Measurements from ENCODE around the gene RETN.
A peak's percentile ranks its signal among the peaks of the same experiment; 100 is the strongest.

The RETN gene

DNA sequence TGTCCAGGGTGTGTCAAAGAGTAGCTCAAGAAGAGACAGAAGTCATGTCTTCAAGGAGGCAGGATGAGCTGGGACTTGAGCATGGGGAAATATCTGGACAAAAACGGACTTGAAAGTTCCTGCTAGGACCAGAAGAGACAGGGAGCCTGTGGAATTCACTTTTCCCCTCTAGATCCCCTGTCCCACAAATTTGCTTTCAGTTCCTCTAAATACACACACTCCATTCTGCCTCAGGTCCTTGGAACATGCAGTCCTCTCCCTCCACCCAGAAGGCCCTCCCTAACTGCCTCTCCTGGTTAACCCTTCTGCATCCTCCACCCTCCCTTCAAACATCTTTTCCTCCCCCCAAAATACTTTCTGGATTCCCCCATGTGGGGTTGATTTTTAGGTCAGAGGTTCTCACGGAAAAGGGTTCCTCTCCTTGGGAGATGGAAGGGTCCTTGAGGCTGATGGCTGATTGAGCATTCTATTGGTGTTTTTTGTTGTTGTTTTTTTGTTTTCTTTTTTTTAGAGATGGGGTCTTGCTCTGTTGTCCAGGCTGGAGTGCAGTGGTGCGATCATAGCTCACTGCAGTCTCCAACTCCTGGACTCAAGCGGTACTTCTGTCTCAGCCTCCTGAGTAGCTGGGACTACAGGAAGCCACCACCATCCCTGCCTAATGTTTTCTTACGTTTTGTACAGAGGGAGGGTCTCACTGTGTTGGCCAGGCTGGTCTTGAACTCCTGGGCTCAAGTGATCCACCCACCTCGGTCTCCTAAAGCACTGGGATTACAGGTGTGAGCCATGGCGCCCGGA lies 6.9 kb upstream of the RETN start:
- no peak for DNase-seq

DNA sequence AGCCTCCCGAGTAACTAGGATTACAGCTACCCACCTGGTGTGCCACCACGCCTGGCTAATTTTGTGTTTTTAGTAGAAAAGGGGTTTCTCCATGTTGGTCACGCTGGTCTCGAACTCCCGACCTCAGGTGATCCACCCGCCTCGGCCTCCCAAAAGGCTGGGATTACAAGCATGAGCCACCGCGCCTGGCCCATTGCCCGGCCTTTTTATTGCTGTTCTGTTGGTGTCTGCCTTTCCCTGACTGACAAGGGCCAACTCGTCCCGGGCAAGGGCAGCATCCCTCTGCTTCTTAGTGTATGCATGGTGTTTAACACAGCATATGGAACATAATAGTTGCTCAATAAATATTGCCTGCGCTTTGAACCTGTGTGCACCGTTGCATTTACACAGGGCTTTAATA lies 6.2 kb upstream of the RETN start:
- no peak for DNase-seq

DNA sequence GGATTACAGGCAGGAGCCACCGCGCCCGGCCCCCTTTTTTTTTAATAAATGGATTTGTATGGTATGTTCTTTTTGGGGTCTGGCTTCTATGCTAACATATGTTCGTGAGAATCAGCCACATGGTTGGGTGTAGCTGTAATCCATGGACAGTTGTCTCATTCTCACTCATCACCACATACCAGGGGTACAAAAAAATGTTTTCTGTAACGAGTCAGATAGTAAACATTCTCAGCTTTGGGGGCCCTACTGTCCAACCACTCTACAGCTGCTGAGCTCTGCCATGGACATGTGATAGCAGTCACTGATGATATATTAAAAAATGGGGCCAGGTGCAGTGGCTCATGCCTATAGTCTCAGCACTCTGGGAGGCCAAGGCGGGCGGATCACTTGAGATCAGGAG lies 5.1 kb upstream of the RETN start:
- DNase-seq = no peak

DNA sequence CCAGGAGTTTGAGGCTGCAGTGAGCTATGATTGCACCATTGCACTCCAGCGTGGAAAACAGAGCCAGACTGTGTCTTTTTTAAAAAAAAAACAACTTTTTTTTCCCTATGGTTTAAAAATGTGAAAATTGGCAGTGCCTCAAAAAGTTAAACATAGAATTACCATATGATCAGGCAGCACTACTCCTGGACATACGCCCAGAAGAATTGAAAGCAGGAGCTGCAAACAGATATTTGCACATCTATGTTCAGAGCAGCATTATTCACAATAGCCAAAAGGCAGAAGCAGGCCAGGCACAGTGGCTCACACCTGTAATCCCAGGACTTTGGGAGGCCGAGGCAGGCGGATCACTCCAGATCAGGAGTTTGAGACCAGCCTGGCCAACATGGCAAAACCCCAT lies 3.8 kb upstream of the RETN start:
- no peak for DNase-seq

DNA sequence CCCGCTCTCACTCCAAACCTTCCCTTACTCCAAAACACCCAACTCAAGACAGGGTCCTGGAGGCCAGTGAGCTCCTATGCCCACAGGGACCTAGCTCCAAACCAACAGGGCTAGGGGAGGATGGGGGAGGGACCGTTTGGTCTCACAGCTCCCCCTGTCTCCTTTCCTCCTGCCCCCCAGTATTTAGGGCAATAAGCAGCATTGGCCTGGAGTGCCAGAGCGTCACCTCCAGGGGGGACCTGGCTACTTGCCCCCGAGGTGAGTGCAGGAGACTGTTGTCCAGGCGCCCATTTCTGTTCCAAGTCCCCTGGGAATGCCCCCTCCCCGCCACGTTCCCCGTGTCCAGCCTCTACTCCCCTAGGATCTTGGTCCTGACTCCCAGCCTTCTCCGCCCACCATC lies 792 bp downstream of the RETN start:
- no peak for DNase-seq

DNA sequence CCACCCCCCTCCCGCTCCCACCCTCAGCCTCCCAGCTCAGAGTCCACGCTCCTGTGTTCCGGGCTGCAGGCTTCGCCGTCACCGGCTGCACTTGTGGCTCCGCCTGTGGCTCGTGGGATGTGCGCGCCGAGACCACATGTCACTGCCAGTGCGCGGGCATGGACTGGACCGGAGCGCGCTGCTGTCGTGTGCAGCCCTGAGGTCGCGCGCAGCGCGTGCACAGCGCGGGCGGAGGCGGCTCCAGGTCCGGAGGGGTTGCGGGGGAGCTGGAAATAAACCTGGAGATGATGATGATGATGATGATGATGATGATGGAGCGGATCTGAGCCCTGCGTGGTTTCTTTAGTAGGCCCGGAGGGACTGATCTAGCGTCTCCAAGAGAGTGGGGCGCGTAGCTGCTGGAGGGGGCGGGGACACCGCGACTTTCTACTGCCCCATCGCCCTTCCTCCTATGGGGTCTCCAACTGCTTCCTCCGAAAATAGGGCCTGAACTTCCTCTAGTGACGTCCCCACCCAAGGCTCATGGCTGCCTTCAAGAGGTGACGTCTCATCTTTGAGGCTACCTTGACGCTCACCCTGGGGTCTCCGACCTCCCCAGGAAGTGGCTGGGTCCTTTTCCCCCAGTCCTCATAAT lies 1.4 kb downstream of the RETN start:
- DNase-seq = peak; percentile 79

DNA sequence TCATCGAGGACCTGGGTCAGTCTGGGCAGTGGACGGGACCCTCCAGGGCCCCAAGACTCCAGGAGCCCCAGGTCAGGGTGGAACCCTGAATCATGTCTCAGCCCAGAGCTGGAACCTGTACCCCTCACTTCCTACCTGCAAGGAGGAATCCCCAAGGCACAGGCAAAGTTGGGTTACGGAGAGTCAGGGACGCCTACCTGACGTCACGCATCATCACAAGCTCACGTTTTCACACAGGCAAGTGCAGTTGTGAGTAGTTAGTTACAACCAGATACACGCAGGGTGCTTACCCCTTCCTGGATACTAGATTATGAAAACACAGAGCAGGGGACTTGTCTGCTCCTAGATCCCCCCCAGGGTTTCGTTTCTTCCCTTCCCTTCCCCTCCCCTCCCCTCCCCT lies 1.9 kb downstream of the RETN start:
- DNase-seq = no peak

DNA sequence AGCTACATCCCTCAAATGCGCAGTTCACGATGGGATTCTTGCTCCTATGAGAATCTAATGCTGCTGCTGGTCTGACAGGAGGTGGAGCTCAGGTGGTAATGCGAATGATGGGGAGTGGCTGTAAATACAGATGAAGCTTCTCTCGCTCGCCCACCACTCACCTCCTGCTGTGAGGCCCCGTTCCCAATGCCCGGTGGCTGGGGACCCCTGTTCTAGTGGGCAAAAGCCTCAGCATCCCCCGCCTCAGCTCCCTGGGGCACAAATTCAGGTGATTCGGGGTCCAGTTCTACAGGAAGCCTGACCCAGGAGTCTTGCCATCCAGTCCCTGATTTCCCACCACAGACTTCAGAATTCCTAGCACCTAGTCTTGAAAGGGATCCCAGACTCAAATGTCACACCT lies 3.7 kb downstream of the RETN start:
- DNase-seq = no peak

DNA sequence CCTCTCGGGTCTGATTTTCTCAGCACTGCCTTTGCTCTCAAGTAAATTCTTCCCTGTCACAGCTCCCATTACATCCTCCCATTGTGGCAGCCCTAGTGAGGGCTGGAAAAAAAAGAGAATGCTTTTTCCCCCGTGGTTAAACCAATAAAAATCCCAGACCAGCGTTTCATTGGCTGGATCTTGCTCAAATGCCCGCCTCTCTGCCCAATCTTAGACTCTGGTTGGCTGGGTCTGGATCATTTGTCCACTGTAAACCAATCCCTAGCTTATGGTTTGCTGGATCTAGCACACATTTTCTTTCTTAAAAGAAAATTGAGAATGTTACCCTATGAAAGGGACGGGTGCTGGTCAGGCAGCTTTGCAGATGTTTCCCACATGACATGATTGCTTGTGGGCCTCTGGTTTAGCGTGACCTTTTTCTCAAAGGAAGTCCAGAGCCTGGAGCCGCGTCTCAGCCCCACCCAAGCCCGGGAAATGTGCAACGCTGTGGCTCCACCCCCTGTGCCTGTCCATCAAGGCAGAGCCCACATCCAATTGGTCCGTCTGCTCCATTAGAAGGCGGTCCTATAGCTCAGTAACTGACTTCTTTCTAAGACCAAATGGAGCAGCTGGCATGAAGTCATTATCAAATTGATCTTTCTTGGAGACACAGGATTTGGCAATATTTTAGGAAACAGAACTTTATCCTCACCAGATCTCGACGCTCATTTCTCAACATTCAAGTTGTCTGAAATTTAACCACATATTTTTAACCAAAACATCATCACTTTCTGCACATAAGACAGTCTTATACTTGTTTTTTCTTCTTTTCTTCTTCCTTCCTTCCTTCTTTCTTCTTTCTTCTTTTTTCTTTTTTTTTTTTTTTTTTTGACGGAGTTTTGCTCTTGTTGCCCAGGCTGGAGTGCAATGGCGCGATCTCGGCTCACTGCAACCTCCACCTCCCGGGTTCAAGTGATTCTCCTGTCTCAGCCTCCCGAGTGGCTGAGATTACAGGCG lies 5.5 kb downstream of the RETN start:
- DNase-seq = peak; percentile 64

DNA sequence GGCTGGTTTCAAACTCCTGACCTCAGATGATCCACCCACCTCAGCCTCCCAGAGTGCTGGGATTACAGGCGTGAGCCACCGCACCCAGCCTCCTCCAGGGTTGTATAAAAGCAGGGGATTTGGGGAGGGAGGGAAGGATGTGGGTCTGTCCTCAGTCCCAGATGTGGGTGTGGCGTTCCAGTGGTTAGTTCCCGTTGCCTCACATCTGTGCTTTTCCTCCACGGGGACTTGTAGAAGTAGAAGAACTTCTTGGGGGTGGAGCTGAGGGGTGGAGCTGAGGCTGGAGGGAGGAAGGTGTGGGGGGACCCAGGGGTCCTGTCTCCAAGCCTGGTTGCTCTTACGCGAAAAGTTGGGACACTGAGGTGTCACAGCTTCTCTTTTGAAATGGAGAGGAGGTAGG lies 7.5 kb downstream of the RETN start:
- no peak for DNase-seq

DNA sequence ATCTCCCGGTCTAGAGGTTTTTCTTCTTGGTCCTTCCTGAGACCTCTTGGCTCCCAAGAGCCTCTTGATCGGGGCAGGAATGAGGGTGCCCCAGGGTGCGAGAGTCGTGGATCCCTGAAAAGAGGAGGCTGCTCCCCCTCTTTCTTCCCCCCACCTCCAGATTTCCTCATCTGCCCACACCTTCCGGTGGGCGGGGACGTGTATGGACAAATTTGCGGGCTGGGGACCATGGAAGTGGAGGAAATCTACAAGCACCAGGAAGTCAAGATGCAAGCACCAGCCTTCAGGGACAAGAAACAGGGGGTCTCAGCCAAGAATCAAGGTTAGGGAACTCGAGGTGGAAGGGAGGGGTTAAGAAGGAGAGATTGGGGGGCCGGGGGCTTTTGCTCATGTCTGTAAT lies 8.0 kb downstream of the RETN start, which contains the start of gene MCEMP1:
TSS of gene MCEMP1 (plus strand) at position 237 of the 400 bp plus-strand sequence. CDS start at position 268, 31 bp downstream.
- DNase-seq = no peak

DNA sequence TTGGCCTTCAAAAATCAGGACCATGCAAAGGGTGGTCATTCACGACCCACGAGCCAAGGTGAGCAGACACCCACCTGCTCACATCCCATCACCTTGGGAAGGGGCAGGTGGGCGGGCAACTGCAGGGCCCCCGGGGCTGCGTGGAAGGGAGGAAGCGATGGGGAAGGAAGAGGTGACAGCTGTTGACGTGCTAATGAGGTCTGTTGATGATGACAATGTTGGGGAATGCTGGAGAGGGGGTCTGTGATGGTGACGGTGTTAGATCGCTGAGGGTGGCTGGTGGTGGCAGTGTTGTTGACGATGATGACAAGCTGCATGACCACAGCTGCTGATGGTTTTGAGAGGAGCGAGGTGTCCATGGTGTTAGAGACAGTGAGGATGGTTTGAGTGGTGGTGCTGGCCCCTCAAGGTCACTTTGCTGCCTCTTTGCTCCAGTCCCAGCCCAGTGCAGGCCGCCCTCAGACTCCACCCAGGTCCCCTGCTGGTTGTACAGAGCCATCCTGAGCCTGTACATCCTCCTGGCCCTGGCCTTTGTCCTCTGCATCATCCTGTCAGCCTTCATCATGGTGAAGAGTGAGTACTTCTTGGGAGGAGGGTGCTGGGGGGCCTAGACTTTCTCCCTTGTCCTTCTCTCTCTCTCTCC lies 8.9 kb downstream of the RETN start:
- no peak for DNase-seq

DNA sequence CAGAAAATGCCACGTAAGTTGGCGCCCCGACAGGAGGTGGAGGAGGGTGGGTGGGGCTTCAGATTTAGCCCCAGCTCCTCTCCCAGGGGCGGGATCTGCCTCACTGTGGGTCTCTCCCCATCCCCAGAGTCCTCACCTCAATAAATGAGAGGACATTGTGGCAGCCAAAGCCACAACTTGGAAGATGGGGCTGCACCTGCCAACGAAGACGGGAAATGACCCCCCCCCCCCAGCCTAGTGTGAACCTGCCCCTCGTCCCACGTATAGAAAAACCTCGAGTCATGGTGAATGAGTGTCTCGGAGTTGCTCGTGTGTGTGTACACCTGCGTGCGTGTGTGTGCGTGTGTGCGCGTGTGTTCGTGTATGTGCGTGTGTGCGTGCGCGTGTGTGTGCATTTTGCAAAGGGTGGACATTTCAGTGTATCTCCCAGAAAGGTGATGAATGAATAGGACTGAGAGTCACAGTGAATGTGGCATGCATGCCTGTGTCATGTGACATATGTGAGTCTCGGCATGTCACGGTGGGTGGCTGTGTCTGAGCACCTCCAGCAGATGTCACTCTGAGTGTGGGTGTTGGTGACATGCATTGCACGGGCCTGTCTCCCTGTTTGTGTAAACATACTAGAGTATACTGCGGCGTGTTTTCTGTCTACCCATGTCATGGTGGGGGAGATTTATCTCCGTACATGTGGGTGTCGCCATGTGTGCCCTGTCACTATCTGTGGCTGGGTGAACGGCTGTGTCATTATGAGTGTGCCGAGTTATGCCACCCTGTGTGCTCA lies 10.3 kb downstream of the RETN start:
- peak; percentile 57 for DNase-seq

DNA sequence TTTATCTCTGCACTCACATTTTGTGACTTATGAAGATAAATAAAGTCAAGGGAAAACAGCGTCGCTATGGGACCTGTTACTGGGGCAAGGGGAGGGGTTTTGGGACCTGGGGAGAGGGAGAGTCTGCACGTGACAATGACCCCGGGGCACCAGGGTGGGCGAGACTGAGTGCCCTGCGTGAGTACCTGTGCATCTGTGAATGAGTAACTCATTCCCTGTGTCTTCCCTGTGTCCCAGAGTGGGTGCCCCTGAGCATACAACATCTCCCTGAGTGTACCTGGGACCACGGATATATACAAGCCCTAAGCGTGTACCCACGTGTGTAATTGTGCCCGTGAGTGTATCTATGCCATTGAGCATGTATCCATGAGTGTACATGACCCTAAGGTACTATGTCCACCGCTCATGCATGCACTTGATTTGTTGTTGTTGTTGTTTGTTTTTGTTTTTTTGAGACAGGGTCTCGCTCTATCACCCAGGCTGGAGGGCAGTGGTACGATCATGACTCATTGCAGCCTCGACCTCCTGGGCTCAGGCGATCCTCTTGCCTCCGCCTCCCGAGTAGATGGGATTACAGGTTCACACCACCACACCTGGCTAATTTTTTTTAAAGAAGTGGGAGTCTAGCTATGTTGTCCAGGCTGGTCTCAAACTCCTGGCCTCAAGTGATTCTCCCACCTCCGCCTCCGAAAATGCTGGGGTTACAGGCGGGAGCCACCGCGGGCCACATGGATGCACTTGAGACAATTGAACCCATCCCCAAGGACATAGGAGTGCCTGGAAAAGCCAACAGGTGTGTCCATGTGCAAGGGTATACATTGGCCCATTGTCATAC lies 11.1 kb downstream of the RETN start:
- DNase-seq = no peak

DNA sequence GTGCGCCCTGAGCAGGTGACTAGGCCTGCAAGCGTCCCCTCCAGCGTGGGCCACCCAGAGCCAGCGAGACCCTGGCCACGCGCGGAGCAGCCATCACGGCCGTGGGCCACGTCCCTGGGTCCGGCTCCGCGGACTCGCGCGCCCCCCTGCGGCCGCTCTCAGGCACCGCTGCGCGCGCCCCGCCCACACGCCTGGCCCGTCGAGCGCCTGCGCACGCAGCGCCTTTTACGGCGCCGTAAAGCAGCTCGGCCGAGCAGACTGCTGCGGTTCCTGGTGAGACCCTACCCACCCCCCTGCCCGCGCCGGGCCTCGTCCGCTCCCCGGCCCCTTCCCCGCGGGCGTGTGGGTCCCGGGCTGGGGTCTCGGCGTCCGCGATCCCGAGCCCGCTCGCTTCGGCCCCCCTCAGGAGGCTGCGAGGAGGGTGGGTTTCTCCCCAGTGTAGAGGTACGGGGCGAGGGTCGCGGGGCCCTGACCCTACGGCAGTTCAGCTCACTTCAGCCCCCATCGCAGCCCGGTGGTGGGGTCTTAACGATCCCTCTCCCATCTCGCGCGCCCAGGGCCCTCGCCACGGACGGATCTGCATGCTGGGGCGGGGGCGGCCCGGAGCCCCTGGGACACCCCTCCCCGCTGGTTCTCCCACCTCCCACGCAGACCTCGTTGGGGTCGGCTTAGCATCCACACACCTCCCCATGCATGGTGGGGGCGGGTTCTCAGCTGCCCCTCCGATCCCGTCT lies 11.9 kb downstream of the RETN start, which contains the start of gene TRAPPC5:
TSS of gene TRAPPC5 (plus strand) at position 228 of the 734 bp plus-strand sequence. CDS start 1,421 bp downstream, outside the sequence.
- peak; percentile 96 for DNase-seq

DNA sequence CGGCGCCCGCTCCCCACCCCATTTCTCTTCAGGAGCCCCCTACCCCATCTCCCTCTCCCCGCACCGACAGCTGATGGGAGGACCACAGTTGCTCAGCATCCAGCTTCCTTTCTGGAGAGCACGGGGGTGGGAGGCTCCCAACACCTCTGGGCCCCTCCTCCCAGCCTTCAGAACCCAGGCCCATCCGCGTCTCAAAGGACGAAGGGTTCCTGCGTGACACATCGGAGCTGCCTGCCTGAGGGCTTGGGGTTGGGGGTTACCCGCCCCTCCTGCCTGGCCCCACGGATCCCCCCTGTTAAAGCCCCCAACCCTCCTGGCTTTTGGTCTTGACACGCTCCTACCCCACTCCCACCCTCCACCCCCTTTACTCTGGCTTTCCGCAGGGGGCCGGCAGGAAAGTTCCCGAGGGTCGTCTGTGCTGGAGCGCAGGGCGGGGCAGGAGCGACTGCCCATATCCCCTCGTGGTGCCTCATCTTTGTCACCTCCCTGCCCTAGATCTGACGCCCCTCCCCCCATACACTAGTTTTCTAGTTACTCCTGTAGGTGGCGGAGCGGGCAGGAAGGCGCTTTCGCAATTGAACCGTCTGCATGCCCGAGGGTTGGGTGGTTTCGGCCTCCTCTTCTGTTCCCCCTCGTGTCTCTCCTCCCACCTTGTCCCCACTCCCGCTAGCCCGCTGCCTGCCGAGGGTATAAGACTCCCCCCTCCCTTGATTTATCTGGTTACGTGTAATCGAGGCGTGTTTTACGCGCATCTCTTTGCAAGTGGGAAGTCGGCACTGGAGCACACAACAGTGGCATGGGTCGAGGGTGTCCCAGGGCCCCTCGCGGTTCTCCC lies 12.7 kb downstream of the RETN start:
- peak; percentile 87 for DNase-seq

DNA sequence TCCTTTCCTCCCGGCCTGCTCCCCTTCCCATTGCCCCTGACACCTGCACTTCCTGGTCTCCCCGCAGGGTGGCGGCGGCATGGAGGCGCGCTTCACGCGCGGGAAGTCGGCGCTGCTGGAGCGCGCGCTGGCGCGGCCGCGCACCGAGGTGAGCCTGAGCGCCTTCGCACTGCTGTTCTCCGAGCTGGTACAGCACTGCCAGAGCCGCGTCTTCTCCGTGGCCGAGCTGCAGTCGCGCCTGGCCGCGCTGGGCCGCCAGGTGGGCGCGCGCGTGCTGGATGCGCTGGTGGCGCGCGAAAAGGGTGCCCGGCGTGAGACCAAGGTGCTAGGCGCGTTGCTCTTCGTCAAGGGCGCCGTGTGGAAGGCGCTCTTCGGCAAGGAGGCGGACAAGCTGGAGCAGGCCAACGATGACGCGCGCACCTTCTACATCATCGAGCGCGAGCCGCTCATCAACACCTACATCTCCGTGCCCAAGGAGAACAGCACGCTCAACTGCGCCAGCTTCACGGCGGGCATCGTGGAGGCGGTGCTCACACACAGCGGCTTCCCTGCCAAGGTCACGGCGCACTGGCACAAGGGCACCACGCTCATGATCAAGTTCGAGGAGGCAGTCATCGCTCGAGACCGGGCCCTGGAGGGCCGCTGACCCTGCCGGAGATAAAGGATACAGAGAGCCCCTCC lies 13.5 kb downstream of the RETN start:
- no peak for DNase-seq
